ENCODE results near the gene ZNF22. TPM values are rescaled to one million over a fixed set of nuclear protein-coding genes. Genes with fewer than 3 reads are reported as not detected.

ZNF22 gene
- total and polyA plus RNA-seq, 12 donors, result 8.0 to 28.7 (median 13.2) TPM

DNA sequence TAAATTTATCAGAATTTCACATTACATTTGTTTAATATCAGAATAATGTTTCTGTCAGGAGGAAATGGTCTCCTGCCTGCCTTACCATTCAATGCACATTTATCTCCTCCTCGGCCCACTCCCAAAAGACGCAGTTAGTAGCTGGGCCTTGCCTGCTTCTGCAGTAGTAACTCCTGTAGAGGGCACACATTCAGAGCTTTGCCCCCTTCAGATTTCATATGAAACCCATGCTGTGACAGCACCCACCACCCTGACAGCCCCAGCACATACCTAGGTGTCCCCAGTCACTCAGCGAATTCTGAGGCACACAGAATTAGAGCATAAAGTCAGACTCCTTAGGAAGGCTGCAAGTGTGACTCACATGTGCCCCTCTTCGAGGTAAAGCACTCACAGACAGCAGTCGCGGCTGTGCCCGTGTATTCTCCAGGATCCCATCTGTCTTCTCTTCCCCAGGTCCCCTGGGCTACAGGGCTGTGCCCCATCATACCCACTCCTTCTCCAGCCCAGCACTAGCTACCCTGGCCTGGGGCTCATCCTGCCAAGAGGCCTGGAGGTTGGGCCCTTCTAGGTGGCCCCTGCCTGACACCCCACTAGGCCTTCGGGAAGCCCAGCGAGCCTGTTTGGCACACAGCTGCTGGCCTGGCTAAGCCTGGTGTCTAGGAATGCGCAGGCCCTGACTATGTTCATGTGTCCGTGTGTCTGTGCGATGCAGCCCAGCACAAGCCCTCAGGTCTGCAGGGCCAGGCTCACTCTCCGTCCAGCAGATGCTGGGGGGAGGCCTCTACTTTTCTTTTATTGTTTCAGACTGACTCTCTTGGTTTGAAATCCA lies 17.4 kb upstream of the ZNF22 start:
- no peak overlapping the region for H3K4me3 ChIP-seq
- peak in 1 of 7 donors; percentile 6 for DNase-seq
- WGBS, 4 donors, result 87 to 95% (median 93%) methylated on average over 8 to 13 of the region's 13 CpGs
- no peaks in the 10 kb centered on the region for H3K9me3 ChIP-seq (replicated peaks in 1 of 3)
- intact Hi-C loops (cut with DNase I), result no loop called here
- peak overlapping the region in 2 of 5 donors; percentile 12 to 25 for H3K27ac ChIP-seq
- no peaks in the 10 kb centered on the region for H3K27me3 ChIP-seq
- peaks cover 33 to 50% of the 10 kb centered on the region in 2 donors for H3K4me1 ChIP-seq (replicated peaks in 1 of 2)
- TF ChIP-seq CTCF (IDR thresholded peaks at IDR 0.05) (no peak), POLR2A (IDR thresholded peaks at IDR 0.05) (no peak)
- H3K36me3 ChIP-seq (replicated peaks in 1 of 2), result peaks cover 0 to 10% of the 10 kb centered on the region in 2 donors

DNA sequence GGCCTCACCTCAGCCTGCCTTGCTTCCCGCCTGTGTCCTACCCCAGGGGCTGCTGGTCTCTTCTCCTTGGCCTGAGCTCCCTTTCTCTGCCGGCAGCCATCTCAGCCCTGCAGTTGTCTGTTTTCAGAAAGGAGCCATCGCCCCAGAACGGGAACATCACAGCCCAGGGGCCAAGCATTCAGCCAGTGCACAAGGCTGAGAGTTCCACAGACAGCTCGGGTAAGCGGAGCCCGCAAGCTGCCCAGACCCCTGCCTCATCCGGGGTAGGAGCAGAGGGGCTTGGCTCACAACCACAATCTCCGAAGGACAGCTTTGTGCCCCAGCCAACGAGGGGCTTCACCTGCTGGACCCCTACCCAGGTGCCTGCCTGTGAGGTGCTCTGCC lies 16.8 kb upstream of the ZNF22 start:
- Histone ChIP-seq H3K27ac (peak overlapping the region in 1 of 5 donors; percentile 79), H3K4me3 (no peak overlapping the region), H3K4me1 (replicated peaks in 1 of 2) (peaks cover 28 to 46% of the 10 kb centered on the region in 2 donors), H3K36me3 (replicated peaks in 1 of 2) (peaks cover 0 to 10% of the 10 kb centered on the region in 2 donors), H3K27me3 (no peaks in the 10 kb centered on the region), H3K9me3 (replicated peaks in 1 of 3) (no peaks in the 10 kb centered on the region)
- intact Hi-C loops (cut with DNase I), result no loop called here
- peak in 1 of 7 donors; percentile 11 for DNase-seq
- 89 to 100% (median 91%) methylated on average over 2 to 10 of the region's 10 CpGs for WGBS, 4 donors
- TF ChIP-seq CTCF (IDR thresholded peaks at IDR 0.05) (no peak), POLR2A (IDR thresholded peaks at IDR 0.05) (no peak)

GRCh38 chr10:44984671-44985101 lies 16.0 kb upstream of the ZNF22 start:
- Histone ChIP-seq H3K36me3 (replicated peaks in 1 of 2) (peaks cover 0 to 10% of the 10 kb centered on the region in 2 donors), H3K4me1 (replicated peaks in 1 of 2) (peaks cover 20 to 38% of the 10 kb centered on the region in 2 donors), H3K9me3 (replicated peaks in 1 of 3) (no peaks in the 10 kb centered on the region), H3K27me3 (no peaks in the 10 kb centered on the region), H3K4me3 (no peak overlapping the region), H3K27ac (peak overlapping the region in 2 of 5 donors; percentile 17 to 79)
- no peak for TF ChIP-seq CTCF (IDR thresholded peaks at IDR 0.05)
- no peak for TF ChIP-seq POLR2A (IDR thresholded peaks at IDR 0.05)
- 95 to 98% (median 96%) methylated on average over 3 to 15 of the region's 15 CpGs for WGBS, 4 donors
- intact Hi-C loops (cut with DNase I), result no loop called here
- peak in 2 of 7 donors; percentile 21 to 42 for DNase-seq

GRCh38 chr10:44985175-44985681 lies 15.5 kb upstream of the ZNF22 start:
- intact Hi-C loops (cut with DNase I), result no loop called here
- DNase-seq, result peak in 3 of 7 donors; percentile 14 to 46 (median 19)
- Histone ChIP-seq H3K9me3 (replicated peaks in 1 of 3) (no peaks in the 10 kb centered on the region), H3K4me3 (no peak overlapping the region), H3K27ac (peak overlapping the region in 2 of 5 donors; percentile 56 to 79), H3K27me3 (no peaks in the 10 kb centered on the region), H3K4me1 (replicated peaks in 1 of 2) (peaks cover 15 to 33% of the 10 kb centered on the region in 2 donors), H3K36me3 (replicated peaks in 1 of 2) (peaks cover 0 to 13% of the 10 kb centered on the region in 2 donors)
- 77 to 87% (median 82%) methylated on average over 8 to 9 of the region's 9 CpGs for WGBS, 4 donors
- TF ChIP-seq CTCF (IDR thresholded peaks at IDR 0.05) (no peak), POLR2A (IDR thresholded peaks at IDR 0.05) (no peak)

Data from adrenal gland (tissue), 12 donors.